GM12865 (cell line): ENCODE data around the gene RASSF1.
"Not testable (repeated sequence)": the region's sequence is repeated elsewhere in the genome, so short reads cannot be mapped to it uniquely, and the experiment has no call there.

Experiments used
- DNase-seq: peaks from one replicate; pipeline ENCODE4 v3.0.0; 2010; ENCODE audit warnings: low read depth
- H3K4me3 ChIP-seq: 2 replicates; pipeline ENCODE4 v1.5.1; 2011; ENCODE audit warnings: mild to moderate bottlenecking, low read depth, low read length, control low read depth
- CTCF ChIP-seq: IDR thresholded peaks from 2 replicates; pipeline ENCODE4 v1.5.1; 2011; ENCODE audit warnings: low read length, control low read depth, low read depth, inconsistent platforms; ENCODE audit not compliant: insufficient read depth; ENCODE audit errors: missing control alignments

RASSF1 gene

GRCh38 chr3:50290161-50290641, 50.4 kb downstream of the RASSF1 start:
- no peak for DNase-seq
- no peak overlapping the region for H3K4me3 ChIP-seq
- TF ChIP-seq CTCF = no peak

GRCh38 chr3:50289130-50289529, 51.5 kb downstream of the RASSF1 start:
- H3K4me3 ChIP-seq = no peak overlapping the region
- no peak for DNase-seq
- no peak for TF ChIP-seq CTCF

GRCh38 chr3:50288387-50289007, 52.1 kb downstream of the RASSF1 start:
- H3K4me3 ChIP-seq = no peak overlapping the region
- no peak for DNase-seq
- no peak for TF ChIP-seq CTCF

GRCh38 chr3:50287262-50287661, 53.4 kb downstream of the RASSF1 start:
- TF ChIP-seq CTCF = no peak
- no peak for DNase-seq
- no peak overlapping the region for H3K4me3 ChIP-seq

GRCh38 chr3:50286322-50287227, 54.1 kb downstream of the RASSF1 start:
- H3K4me3 ChIP-seq = no peak overlapping the region
- no peak for DNase-seq
- no peak for TF ChIP-seq CTCF

GRCh38 chr3:50284121-50284520, 56.5 kb downstream of the RASSF1 start:
- DNase-seq = not testable (repeated sequence)

More at GRCh38 chr3:50284121-50284520, 56.5 kb downstream of the RASSF1 start:
- H3K4me3 ChIP-seq = not testable (repeated sequence)
